Fibroblast of lung (primary cell): ENCODE data around the gene OCSTAMP. TPM values are rescaled to one million over a fixed set of nuclear protein-coding genes. Genes with fewer than 3 reads are reported as not detected.
A peak's percentile ranks its signal among the peaks of the same experiment; 100 is the strongest.

Experiments
- DNase-seq, 2 donors: peaks; one replicate each; pipeline versions ENCODE4 v3.0.0 to v3.0.0-alpha.2; 2010; ENCODE audit warnings: low read depth in 2 of 2
- H2AFZ ChIP-seq: 2 replicates; pipeline ENCODE4 v1.5.1; 2012; ENCODE audit warnings: low read length, control low read depth, inconsistent platforms
- H3K27ac ChIP-seq: 2 replicates; pipeline ENCODE4 v1.5.1; 2011; ENCODE audit warnings: low read length, control low read depth; ENCODE audit not compliant: insufficient read depth
- H3K27me3 ChIP-seq: 2 replicates; pipeline ENCODE4 v1.5.1; 2011; ENCODE audit warnings: mild to moderate bottlenecking, low read length; ENCODE audit not compliant: control insufficient read depth, insufficient read depth
- H3K36me3 ChIP-seq: 2 replicates; pipeline ENCODE4 v1.5.1; 2011; ENCODE audit warnings: low read length; ENCODE audit not compliant: control insufficient read depth, insufficient read depth
- H3K4me1 ChIP-seq: 2 replicates; pipeline ENCODE4 v1.5.1; 2011; ENCODE audit warnings: low read length; ENCODE audit not compliant: control insufficient read depth, insufficient read depth; ENCODE audit errors: extremely low read depth
- H3K4me2 ChIP-seq: 2 replicates; pipeline ENCODE4 v1.5.1; 2011; ENCODE audit warnings: low read length, control low read depth; ENCODE audit not compliant: insufficient read depth; ENCODE audit errors: extremely low read depth
- H3K4me3 ChIP-seq, 4 experiments: fragments of 200-600 bp in 1 of 4; sonication (generic) in 1 of 4; replicated peaks in 1 of 4; 2 replicates each; pipeline ENCODE4 v1.5.1; 2011 to 2016; ENCODE audit warnings: low read length in 4 of 4, low read depth in 3 of 4, mild to moderate bottlenecking in 3 of 4, control low read depth in 2 of 4, inconsistent platforms in 1 of 4, mixed read lengths in 1 of 4; ENCODE audit not compliant: insufficient read depth in 1 of 4; ENCODE audit errors: control extremely low read depth in 1 of 4
- H3K79me2 ChIP-seq: 2 replicates; pipeline ENCODE4 v1.5.1; 2012; ENCODE audit warnings: mild to moderate bottlenecking, low read length, inconsistent platforms; ENCODE audit not compliant: control insufficient read depth, insufficient read depth
- H3K9ac ChIP-seq: 2 replicates; pipeline ENCODE4 v1.5.1; 2011; ENCODE audit warnings: mild to moderate bottlenecking, low read length, control low read depth; ENCODE audit not compliant: insufficient read depth
- H3K9me3 ChIP-seq: 2 replicates; pipeline ENCODE4 v1.5.1; 2012; ENCODE audit warnings: low read depth, low read length; ENCODE audit not compliant: control insufficient read depth, insufficient read depth
- H4K20me1 ChIP-seq: 2 replicates; pipeline ENCODE4 v1.5.1; 2011; ENCODE audit warnings: low read length; ENCODE audit not compliant: control insufficient read depth, insufficient read depth; ENCODE audit errors: extremely low read depth
- CTCF ChIP-seq, 2 donors: IDR thresholded peaks in 1 of 2; conservative IDR thresholded peaks in 1 of 2; 1 replicate in 1 of 2; 2 replicates in 1 of 2; pipeline ENCODE4 v1.5.1; 2011 to 2012; ENCODE audit warnings: low read length in 2 of 2, control low read depth in 1 of 2, inconsistent platforms in 1 of 2, low read depth in 1 of 2, mild to moderate bottlenecking in 1 of 2
- EZH2 ChIP-seq: IDR thresholded peaks from 2 replicates; pipeline ENCODE4 v1.5.1; 2012; ENCODE audit warnings: low read length, control low read depth, mild to moderate bottlenecking; ENCODE audit errors: missing control alignments
- polyA plus RNA-seq, 2 donors: library from polyadenylated mRNA; depleted of rRNA in 1 of 2; stranded (reverse) in 1 of 2; unstranded in 1 of 2; fragments of >200 nt; gene quantifications; 2 replicates each; pipeline ENCODE4 v1.2.1, GENCODE V29; 2011 to 2012; ENCODE audit warnings: missing spikeins in 1 of 2
- total RNA-seq: library from RNA; depleted of rRNA; stranded (reverse); fragments of >200 nt; gene quantifications from 2 replicates; pipeline ENCODE4 v1.2.1, GENCODE V29; 2014

OCSTAMP gene
- total and polyA plus RNA-seq, 2 donors (not counting 1 experiment from before 2014, with no cell fraction given), result not detected

- DNase-seq, result no peak
- H3K4me2 ChIP-seq, result no peak overlapping the region
Measured at GRCh38 chr20:46564241-46564957, 13.9 kb upstream of the OCSTAMP start.

DNA sequence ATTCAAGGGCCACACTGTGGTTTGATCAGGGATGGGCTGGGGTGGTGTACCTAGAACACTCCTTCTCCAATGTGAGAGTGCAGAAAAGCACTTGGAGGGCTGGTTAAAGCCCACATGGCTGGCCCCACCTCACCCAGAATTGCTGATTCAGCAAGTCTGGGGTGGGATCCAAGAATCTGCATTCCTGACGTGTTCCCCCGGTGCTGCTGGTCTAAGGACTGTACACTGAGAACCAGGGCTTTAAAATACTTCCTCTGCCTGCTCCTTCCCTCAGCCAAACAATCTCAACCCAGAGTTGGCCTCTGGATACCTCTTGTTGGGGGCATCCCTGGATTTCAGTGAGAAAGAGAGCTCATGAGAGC, 13.4 kb upstream of the OCSTAMP start:
- Histone ChIP-seq H3K79me2 (no peaks in the 10 kb centered on the region), H4K20me1 (no peaks in the 10 kb centered on the region), H3K4me3 (no peak overlapping the region), H3K9ac (no peak overlapping the region), H3K4me2 (no peak overlapping the region), H3K9me3 (no peaks in the 10 kb centered on the region), H3K27me3 (no peaks in the 10 kb centered on the region), H3K4me1 (no peaks in the 10 kb centered on the region), H2AFZ (no peak overlapping the region), H3K36me3 (no peaks in the 10 kb centered on the region), H3K27ac (no peak overlapping the region)
- no peak for TF ChIP-seq CTCF (conservative IDR thresholded peaks at IDR 0.05 in 1 of 2, IDR thresholded peaks at IDR 0.05 in 1 of 2; ENCODE audit: low read depth in 1 of 2, low read length in 2 of 2)
- no peak for TF ChIP-seq EZH2
- no peak for DNase-seq

More at GRCh38 chr20:46564241-46564957, 13.9 kb upstream of the OCSTAMP start:
- no peaks in the 10 kb centered on the region for H3K27me3 ChIP-seq
- H3K27ac ChIP-seq, result no peak overlapping the region
- TF ChIP-seq EZH2 (no peak), CTCF (conservative IDR thresholded peaks at IDR 0.05 in 1 of 2, IDR thresholded peaks at IDR 0.05 in 1 of 2; ENCODE audit: low read depth in 1 of 2, low read length in 2 of 2) (no peak)
- H3K9me3 ChIP-seq, result no peaks in the 10 kb centered on the region
- H3K4me3 ChIP-seq, result no peak overlapping the region
- H3K36me3 ChIP-seq, result no peaks in the 10 kb centered on the region
- H3K4me1 ChIP-seq, result no peaks in the 10 kb centered on the region
- H3K9ac ChIP-seq, result no peak overlapping the region
- H4K20me1 ChIP-seq, result no peaks in the 10 kb centered on the region
- no peak overlapping the region for H2AFZ ChIP-seq
- H3K79me2 ChIP-seq, result no peaks in the 10 kb centered on the region

GRCh38 chr20:46563170-46563859, 12.9 kb upstream of the OCSTAMP start:
- Histone ChIP-seq H3K27me3 (no peaks in the 10 kb centered on the region), H3K4me1 (no peaks in the 10 kb centered on the region), H3K9ac (no peak overlapping the region), H4K20me1 (no peaks in the 10 kb centered on the region), H3K36me3 (no peaks in the 10 kb centered on the region), H3K4me3 (peak overlapping the region in 1 of 4 experiments; percentile 29), H3K4me2 (no peak overlapping the region), H3K79me2 (no peaks in the 10 kb centered on the region), H3K9me3 (no peaks in the 10 kb centered on the region), H2AFZ (peak overlapping the region; percentile 90), H3K27ac (no peak overlapping the region)
- no peak for TF ChIP-seq CTCF (conservative IDR thresholded peaks at IDR 0.05 in 1 of 2, IDR thresholded peaks at IDR 0.05 in 1 of 2; ENCODE audit: low read depth in 1 of 2, low read length in 2 of 2)
- TF ChIP-seq EZH2, result no peak
- DNase-seq, result no peak
